Duodenal mucosa (tissue), 2 donors: ENCODE data around the gene SHROOM4.

Experiments
- H3K27ac ChIP-seq: one replicate; pipeline ENCODE4 v1.7.0; 2013; ENCODE audit warnings: low read depth, low read length
- H3K27me3 ChIP-seq, 2 donors: one replicate each; pipeline ENCODE4 v1.7.0; 2013; ENCODE audit warnings: low read length in 2 of 2, control low read depth in 1 of 2; ENCODE audit not compliant: insufficient read depth in 2 of 2, control insufficient read depth in 1 of 2
- H3K36me3 ChIP-seq, 2 donors: one replicate each; pipeline ENCODE4 v1.7.0; 2013; ENCODE audit warnings: low read length in 2 of 2, control low read depth in 1 of 2; ENCODE audit not compliant: insufficient read depth in 2 of 2, control insufficient read depth in 1 of 2
- H3K4me1 ChIP-seq, 2 donors: one replicate each; pipeline ENCODE4 v1.7.0; 2013; ENCODE audit warnings: low read length in 2 of 2, control low read depth in 1 of 2; ENCODE audit not compliant: insufficient read depth in 2 of 2, control insufficient read depth in 1 of 2
- H3K4me3 ChIP-seq, 2 donors: one replicate each; pipeline ENCODE4 v1.7.0; 2013; ENCODE audit warnings: low read length in 2 of 2, low read depth in 1 of 2
- H3K9ac ChIP-seq, 2 donors: one replicate each; pipeline ENCODE4 v1.7.0; 2013; ENCODE audit warnings: low read length in 2 of 2, low read depth in 1 of 2
- H3K9me3 ChIP-seq, 2 donors: one replicate each; pipeline ENCODE4 v1.7.0; 2013; ENCODE audit warnings: low read length in 2 of 2, control low read depth in 1 of 2; ENCODE audit not compliant: control insufficient read depth in 1 of 2

Gene SHROOM4

GRCh38 chrX:50756276-50756675 lies 57.7 kb downstream of the SHROOM4 start:
- Histone ChIP-seq H3K27me3 (no peaks in the 10 kb centered on the region), H3K9me3 (no peaks in the 10 kb centered on the region), H3K9ac (no peak overlapping the region), H3K36me3 (no peaks in the 10 kb centered on the region), H3K4me1 (no peaks in the 10 kb centered on the region), H3K27ac (no peak overlapping the region), H3K4me3 (no peak overlapping the region)

- no peak overlapping the region for H3K9ac ChIP-seq
Observed at GRCh38 chrX:50751091-50751490, 62.9 kb downstream of the SHROOM4 start.

GRCh38 chrX:50747471-50747900 lies 66.5 kb downstream of the SHROOM4 start:
- Histone ChIP-seq H3K4me1 (no peaks in the 10 kb centered on the region), H3K27ac (no peak overlapping the region), H3K9me3 (no peaks in the 10 kb centered on the region)

More at GRCh38 chrX:50751091-50751490, 62.9 kb downstream of the SHROOM4 start:
- no peaks in the 10 kb centered on the region for H3K4me1 ChIP-seq
- no peaks in the 10 kb centered on the region for H3K36me3 ChIP-seq
- H3K27me3 ChIP-seq: no peaks in the 10 kb centered on the region
- no peak overlapping the region for H3K4me3 ChIP-seq
- no peak overlapping the region for H3K27ac ChIP-seq
- H3K9me3 ChIP-seq: no peaks in the 10 kb centered on the region

GRCh38 chrX:50736656-50737055 lies 77.3 kb downstream of the SHROOM4 start:
- no peak overlapping the region for H3K4me3 ChIP-seq
- H3K27me3 ChIP-seq: no peaks in the 10 kb centered on the region
- no peaks in the 10 kb centered on the region for H3K36me3 ChIP-seq
- no peak overlapping the region for H3K27ac ChIP-seq
- H3K4me1 ChIP-seq: no peaks in the 10 kb centered on the region
- H3K9ac ChIP-seq: no peak overlapping the region
- H3K9me3 ChIP-seq: no peaks in the 10 kb centered on the region

More at GRCh38 chrX:50747471-50747900, 66.5 kb downstream of the SHROOM4 start:
- Histone ChIP-seq H3K36me3 (no peaks in the 10 kb centered on the region), H3K9ac (no peak overlapping the region), H3K4me3 (no peak overlapping the region), H3K27me3 (no peaks in the 10 kb centered on the region)

- H3K27me3 ChIP-seq: no peaks in the 10 kb centered on the region
- no peak overlapping the region for H3K4me3 ChIP-seq
- no peak overlapping the region for H3K27ac ChIP-seq
- no peaks in the 10 kb centered on the region for H3K36me3 ChIP-seq
- H3K9ac ChIP-seq: no peak overlapping the region
- H3K4me1 ChIP-seq: no peaks in the 10 kb centered on the region
- H3K9me3 ChIP-seq: no peaks in the 10 kb centered on the region
Observed at GRCh38 chrX:50726296-50726695, 87.7 kb downstream of the SHROOM4 start.

DNA sequence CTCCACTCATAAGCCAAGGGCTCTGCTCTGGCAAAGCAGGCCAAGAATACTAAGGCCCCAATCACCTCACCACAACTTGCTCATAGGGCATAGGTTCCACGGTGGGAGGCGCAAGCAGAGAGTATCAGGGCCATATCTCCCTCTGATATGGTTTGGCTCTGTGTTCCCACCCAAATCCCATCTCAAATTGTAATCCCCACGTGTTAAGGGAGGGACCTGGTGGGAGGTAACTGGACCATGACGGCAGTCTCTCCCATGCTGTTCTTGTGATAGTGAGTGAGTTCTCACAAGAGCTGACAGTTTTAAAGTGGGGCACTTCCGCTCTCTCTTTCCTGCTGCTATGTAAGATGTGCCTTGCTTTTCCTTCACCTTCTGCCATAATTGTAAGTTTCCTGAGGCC lies 88.7 kb downstream of the SHROOM4 start:
- Histone ChIP-seq H3K36me3 (no peaks in the 10 kb centered on the region), H3K4me3 (no peak overlapping the region), H3K27me3 (no peaks in the 10 kb centered on the region), H3K9me3 (no peaks in the 10 kb centered on the region), H3K4me1 (no peaks in the 10 kb centered on the region), H3K9ac (no peak overlapping the region), H3K27ac (no peak overlapping the region)

GRCh38 chrX:50723006-50723405 lies 91.0 kb downstream of the SHROOM4 start:
- Histone ChIP-seq H3K27me3 (no peaks in the 10 kb centered on the region), H3K27ac (no peak overlapping the region), H3K4me3 (no peak overlapping the region), H3K9me3 (no peaks in the 10 kb centered on the region), H3K36me3 (no peaks in the 10 kb centered on the region), H3K9ac (no peak overlapping the region), H3K4me1 (no peaks in the 10 kb centered on the region)

- H3K27ac ChIP-seq: no peak overlapping the region
- H3K27me3 ChIP-seq: no peaks in the 10 kb centered on the region
- no peaks in the 10 kb centered on the region for H3K36me3 ChIP-seq
- H3K4me1 ChIP-seq: no peaks in the 10 kb centered on the region
- H3K4me3 ChIP-seq: no peak overlapping the region
- no peak overlapping the region for H3K9ac ChIP-seq
- no peaks in the 10 kb centered on the region for H3K9me3 ChIP-seq
Observed at GRCh38 chrX:50721764-50722521, 92.1 kb downstream of the SHROOM4 start.

- no peaks in the 10 kb centered on the region for H3K36me3 ChIP-seq
- H3K4me3 ChIP-seq: no peak overlapping the region
- H3K9ac ChIP-seq: no peak overlapping the region
- H3K9me3 ChIP-seq: no peaks in the 10 kb centered on the region
- no peak overlapping the region for H3K27ac ChIP-seq
- H3K27me3 ChIP-seq: no peaks in the 10 kb centered on the region
- no peaks in the 10 kb centered on the region for H3K4me1 ChIP-seq
Observed at GRCh38 chrX:50719614-50720013, 94.4 kb downstream of the SHROOM4 start.

DNA sequence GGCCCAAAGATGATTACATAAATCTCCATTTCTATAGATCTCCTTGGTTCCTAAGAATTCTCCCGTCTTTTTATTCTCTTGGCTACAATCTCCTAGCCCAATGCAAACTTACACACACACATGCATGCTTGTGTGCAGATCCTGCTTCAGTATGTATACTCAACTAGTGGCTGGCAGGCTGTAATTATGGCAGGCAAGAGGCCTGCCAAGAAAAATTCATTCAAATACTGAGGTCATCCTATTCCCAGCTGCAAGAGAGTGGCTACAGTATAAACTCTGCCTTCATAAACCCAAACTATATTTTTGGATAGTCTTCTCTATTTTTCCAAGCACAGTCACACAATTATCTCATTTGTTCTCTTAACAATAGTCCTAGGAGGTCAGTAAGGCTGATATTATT lies 95.2 kb downstream of the SHROOM4 start:
- Histone ChIP-seq H3K9ac (no peak overlapping the region), H3K36me3 (no peaks in the 10 kb centered on the region), H3K4me3 (no peak overlapping the region), H3K27me3 (no peaks in the 10 kb centered on the region), H3K9me3 (no peaks in the 10 kb centered on the region), H3K27ac (no peak overlapping the region), H3K4me1 (no peaks in the 10 kb centered on the region)
